ENCODE results near the gene LRRD1. TPM values are rescaled to one million over a fixed set of nuclear protein-coding genes. Genes with fewer than 3 reads are reported as not detected.
A peak's percentile ranks its signal among the peaks of the same experiment; 100 is the strongest.

The LRRD1 gene
- total and polyA plus RNA-seq, 2 of the 13 experiments (the other 11 are each of a cell fraction or from before 2014, with no cell fraction given): 0.03 TPM; not detected in 1

- TF ChIP-seq DMTF1 (CRISPR knock-in tag; IDR thresholded peaks at IDR 0.05) (0 out of 2 replicates have a peak, but pooled peaks have one; percentile 48), HINFP (CRISPR knock-in tag; IDR thresholded peaks at IDR 0.05; ENCODE audit: low read depth) (no peak), ARID3A (IDR thresholded peaks at IDR 0.05; ENCODE audit: low read depth, low read length) (peak; percentile 54; the same call in 1 of the 2 replicates), GATA4 (IDR thresholded peaks at IDR 0.05; ENCODE audit: borderline replicate concordance, low read depth) (no peak), MLLT10 (CRISPR knock-in tag; IDR thresholded peaks at IDR 0.05) (peak; percentile 41; the same call in 1 of the 2 replicates), ARNTL (CRISPR knock-in tag; IDR thresholded peaks at IDR 0.05) (peak; percentile 85), ZNF205 (CRISPR knock-in tag; IDR thresholded peaks at IDR 0.05) (0 out of 2 replicates have a peak, but pooled peaks have one; percentile 22), ZSCAN31 (CRISPR knock-in tag; IDR thresholded peaks at IDR 0.05; ENCODE audit: low read depth) (peak; percentile 98), ZNF7 (CRISPR knock-in tag; IDR thresholded peaks at IDR 0.05) (no peak; the same call in 1 of the 2 replicates), ATF6 (CRISPR knock-in tag; conservative IDR thresholded peaks at IDR 0.05) (no peak), NR1H2 (CRISPR knock-in tag; IDR thresholded peaks at IDR 0.05; ENCODE audit: borderline replicate concordance, low read depth) (no peak; the same call in 1 of the 2 replicates), ZBTB43 (CRISPR knock-in tag; conservative IDR thresholded peaks at IDR 0.05) (peak; percentile 49; the same call in 1 of the 2 replicates), ZBTB4 (CRISPR knock-in tag; IDR thresholded peaks at IDR 0.05; ENCODE audit: borderline replicate concordance) (peak; percentile 67; the same call in 1 of the 2 replicates), GZF1 (CRISPR knock-in tag; IDR thresholded peaks at IDR 0.05) (peak; percentile 51; the same call in 1 of the 2 replicates), ZNF24 (IDR thresholded peaks at IDR 0.05) (peak; percentile 66; the same call in 1 of the 2 replicates)
These were observed 44.5 kb downstream of the LRRD1 start, which contains the start of gene CYP51A1 (continued) for GRCh38 chr7:92134271-92135051.

All from HepG2 (cell line).